SK-N-SH treated with all-trans-retinoic acid at 6 μM for 48 hours (cell line): ENCODE results near the gene AAGAB.

Experiments
- ATAC-seq: fragments of 200-7000 bp; cut with Tn5 transposase; 3 replicates; pipeline ENCODE4 v1.9.1; 2020; ENCODE audit warnings: mild to moderate bottlenecking, moderate library complexity
- ARNTL ChIP-seq: fragments of 450-650 bp; formaldehyde crosslinking; IDR thresholded peaks from 2 replicates; pipeline ENCODE4 v1.5.0; 2020; ENCODE audit warnings: low read depth, mild to moderate bottlenecking, moderate library complexity, borderline replicate concordance
- CREB5 ChIP-seq: fragments of 250-450 bp; sonication (Bioruptor Pico); IDR thresholded peaks from 2 replicates; pipeline ENCODE4 v1.5.1; 2020; ENCODE audit warnings: low read depth, mild to moderate bottlenecking, moderate library complexity
- CSDC2 ChIP-seq: fragments of 250-450 bp; sonication (Bioruptor Pico); IDR thresholded peaks from 2 replicates; pipeline ENCODE4 v1.5.0; 2020; ENCODE audit warnings: mild to moderate bottlenecking, moderate library complexity
- ESRRG ChIP-seq: fragments of 250-450 bp; sonication (Bioruptor Pico); IDR thresholded peaks from 2 replicates; pipeline ENCODE4 v1.6.1; 2021; ENCODE audit warnings: mild to moderate bottlenecking
- GLIS3 ChIP-seq: fragments of 250-450 bp; sonication (Bioruptor Pico); IDR thresholded peaks from 2 replicates; pipeline ENCODE4 v1.5.0; 2020; ENCODE audit warnings: mild to moderate bottlenecking, moderate library complexity
- ISL1 ChIP-seq: fragments of 250-450 bp; sonication (Bioruptor Pico); IDR thresholded peaks from 2 replicates; pipeline ENCODE4 v2.1.2; 2022; ENCODE audit warnings: mild to moderate bottlenecking, moderate library complexity
- OSR1 ChIP-seq: fragments of 250-450 bp; sonication (Bioruptor Pico); IDR thresholded peaks from 2 replicates; pipeline ENCODE4 v1.8.0; 2022; ENCODE audit warnings: moderate library complexity, mild to moderate bottlenecking, inconsistent platforms
- PATZ1 ChIP-seq: fragments of 250-450 bp; sonication (Bioruptor Pico); IDR thresholded peaks from 2 replicates; pipeline ENCODE4 v1.8.0; 2020; ENCODE audit warnings: mild to moderate bottlenecking, moderate library complexity, borderline replicate concordance
- PPARA ChIP-seq: fragments of 250-450 bp; sonication (Bioruptor Pico); IDR thresholded peaks from 2 replicates; pipeline ENCODE4 v1.5.0; 2020; ENCODE audit warnings: mild to moderate bottlenecking, borderline replicate concordance
- RARB ChIP-seq: fragments of 250-450 bp; sonication (Bioruptor Pico); IDR thresholded peaks from 2 replicates; pipeline ENCODE4 v1.8.0; 2021; ENCODE audit warnings: mild to moderate bottlenecking, moderate library complexity
- SNAI2 ChIP-seq: fragments of 250-450 bp; sonication (Bioruptor Pico); IDR thresholded peaks from 2 replicates; pipeline ENCODE4 v1.5.0; 2020; ENCODE audit warnings: mild to moderate bottlenecking, moderate library complexity
- TCF4 ChIP-seq: fragments of 250-450 bp; sonication (Bioruptor Pico); IDR thresholded peaks from 2 replicates; pipeline ENCODE4 v1.8.0; 2021; ENCODE audit warnings: mild to moderate bottlenecking, moderate library complexity, borderline replicate concordance
- TOX ChIP-seq: fragments of 250-450 bp; sonication (Bioruptor Pico); IDR thresholded peaks from 2 replicates; pipeline ENCODE4 v1.8.0; 2021; ENCODE audit warnings: mild to moderate bottlenecking, moderate library complexity, borderline replicate concordance
- TSHZ2 ChIP-seq: fragments of 250-450 bp; sonication (Bioruptor Pico); IDR thresholded peaks from 2 replicates; pipeline ENCODE4 v1.5.0; 2020; ENCODE audit warnings: mild to moderate bottlenecking, moderate library complexity
- ZC3H10 ChIP-seq: fragments of 250-450 bp; sonication (Bioruptor Pico); IDR thresholded peaks from 2 replicates; pipeline ENCODE4 v1.5.1; 2021; ENCODE audit warnings: mild to moderate bottlenecking, moderate library complexity
- ZFP3 ChIP-seq: fragments of 250-450 bp; sonication (Bioruptor Pico); IDR thresholded peaks from 2 replicates; pipeline ENCODE4 v1.5.0; 2020; ENCODE audit warnings: mild to moderate bottlenecking, moderate library complexity
- ZFP30 ChIP-seq: fragments of 450-650 bp; formaldehyde crosslinking; IDR thresholded peaks from 2 replicates; pipeline ENCODE4 v1.5.0; 2022; ENCODE audit warnings: mild to moderate bottlenecking, moderate library complexity
- ZNF565 ChIP-seq: fragments of 450-650 bp; formaldehyde crosslinking; conservative IDR thresholded peaks from 2 replicates; pipeline ENCODE4 v1.5.0; 2020; ENCODE audit warnings: low read depth, mild to moderate bottlenecking, moderate library complexity
- ZNF70 ChIP-seq: fragments of 450-650 bp; formaldehyde crosslinking; IDR thresholded peaks from 2 replicates; pipeline ENCODE4 v1.5.0; 2020; ENCODE audit warnings: mild to moderate bottlenecking, moderate library complexity
- ZNF8 ChIP-seq: fragments of 450-650 bp; formaldehyde crosslinking; IDR thresholded peaks from 2 replicates; pipeline ENCODE4 v1.5.0; 2020; ENCODE audit warnings: mild to moderate bottlenecking, moderate library complexity
- TF ChIP-seq, protein P1 (sequence below): fragments of 250-450 bp; sonication (Bioruptor Pico); IDR thresholded peaks from 2 replicates; pipeline ENCODE4 v1.8.0; 2021; ENCODE audit warnings: low read depth, mild to moderate bottlenecking, moderate library complexity, borderline replicate concordance

Gene AAGAB

DNA sequence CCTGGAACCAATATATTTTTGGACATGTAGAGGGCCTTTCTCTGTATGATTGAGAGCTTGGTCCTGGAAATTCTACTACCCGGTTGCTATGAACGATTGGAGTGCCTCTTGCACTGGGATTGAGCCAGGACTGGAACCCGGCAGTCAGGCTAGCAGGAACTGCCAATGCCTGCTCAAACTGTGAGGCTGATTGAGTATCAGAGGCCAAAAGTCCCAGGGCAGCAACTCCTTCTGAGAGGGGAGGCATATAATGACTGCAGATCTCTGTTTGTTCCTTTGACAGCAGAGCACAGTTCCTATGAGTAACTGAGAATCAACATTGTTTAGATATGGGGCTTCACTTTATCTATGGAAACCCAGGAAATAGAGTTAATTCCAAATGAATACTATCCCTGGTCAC, 13.0 kb upstream of the AAGAB start:
- no peak for ATAC-seq
- TF ChIP-seq CSDC2 (CRISPR knock-in tag) = no peak
- no peak for TF ChIP-seq GLIS3 (CRISPR knock-in tag)
- no peak for TF ChIP-seq ZC3H10 (CRISPR knock-in tag)
- TF ChIP-seq ESRRG = no peak
- TF ChIP-seq RARB = no peak
- no peak for TF ChIP-seq ISL1 (CRISPR knock-in tag)
- no peak for TF ChIP-seq CREB5 (CRISPR knock-in tag)
- TF ChIP-seq ZNF70 (CRISPR knock-in tag) = no peak
- TF ChIP-seq TSHZ2 = no peak
- no peak for TF ChIP-seq OSR1 (CRISPR knock-in tag)
- no peak for TF ChIP-seq TOX (CRISPR knock-in tag)
- no peak for TF ChIP-seq PPARA (CRISPR knock-in tag)
- no peak for TF ChIP-seq ZFP3 (CRISPR knock-in tag)
- no peak for TF ChIP-seq PATZ1 (CRISPR knock-in tag)
- TF ChIP-seq ZNF8 (CRISPR knock-in tag) = no peak
- TF ChIP-seq SNAI2 = no peak

- TF ChIP-seq OSR1 (CRISPR knock-in tag) = no peak
- no peak for TF ChIP-seq ZC3H10 (CRISPR knock-in tag)
- no peak for TF ChIP-seq PATZ1 (CRISPR knock-in tag)
- TF ChIP-seq TCF4 = no peak
- no peak for TF ChIP-seq SNAI2
- no peak for TF ChIP-seq ZFP3 (CRISPR knock-in tag)
- TF ChIP-seq PPARA (CRISPR knock-in tag) = no peak
- no peak for TF ChIP-seq ARNTL (CRISPR knock-in tag)
- TF ChIP-seq TSHZ2 = no peak
- no peak for TF ChIP-seq ZNF8 (CRISPR knock-in tag)
- no peak for TF ChIP-seq CSDC2 (CRISPR knock-in tag)
- TF ChIP-seq ZNF70 (CRISPR knock-in tag) = no peak
- no peak for TF ChIP-seq ISL1 (CRISPR knock-in tag)
- TF ChIP-seq ZNF565 (CRISPR knock-in tag) = no peak
- no peak for TF ChIP-seq RARB
- TF ChIP-seq, protein P1, sequence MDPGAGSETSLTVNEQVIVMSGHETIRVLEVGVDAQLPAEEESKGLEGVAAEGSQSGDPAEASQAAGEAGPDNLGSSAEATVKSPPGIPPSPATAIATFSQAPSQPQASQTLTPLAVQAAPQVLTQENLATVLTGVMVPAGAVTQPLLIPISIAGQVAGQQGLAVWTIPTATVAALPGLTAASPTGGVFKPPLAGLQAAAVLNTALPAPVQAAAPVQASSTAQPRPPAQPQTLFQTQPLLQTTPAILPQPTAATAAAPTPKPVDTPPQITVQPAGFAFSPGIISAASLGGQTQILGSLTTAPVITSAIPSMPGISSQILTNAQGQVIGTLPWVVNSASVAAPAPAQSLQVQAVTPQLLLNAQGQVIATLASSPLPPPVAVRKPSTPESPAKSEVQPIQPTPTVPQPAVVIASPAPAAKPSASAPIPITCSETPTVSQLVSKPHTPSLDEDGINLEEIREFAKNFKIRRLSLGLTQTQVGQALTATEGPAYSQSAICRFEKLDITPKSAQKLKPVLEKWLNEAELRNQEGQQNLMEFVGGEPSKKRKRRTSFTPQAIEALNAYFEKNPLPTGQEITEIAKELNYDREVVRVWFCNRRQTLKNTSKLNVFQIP (CRISPR knock-in tag) = no peak
- no peak for TF ChIP-seq ZFP30 (CRISPR knock-in tag)
- TF ChIP-seq TOX (CRISPR knock-in tag) = no peak
- no peak for TF ChIP-seq ESRRG
- ATAC-seq = no peak
These were observed 12.4 kb upstream of the AAGAB start for GRCh38 chr15:67266870-67267269.
